HepG2 (cell line): ENCODE data around the gene BCO2. TPM values are rescaled to one million over a fixed set of nuclear protein-coding genes. Genes with fewer than 3 reads are reported as not detected.

ENCODE experiments used
- ATAC-seq: fragments of 200-7000 bp; cut with Tn5 transposase; 3 replicates; pipeline ENCODE4 v1.9.1; 2020; ENCODE audit warnings: mild to moderate bottlenecking, moderate library complexity
- BruUV-seq: library from RNA; stranded (reverse); fragments of 400-500 nt; replicated peaks from 2 replicates; lab custom pipeline; 2021; lab: Mats Ljungman, UMichigan
- CTCF ChIA-PET: fragments of 300-600 bp; formaldehyde crosslinking; extraction: SDS; loops from one replicate; lab custom pipeline; 2021; ENCODE audit warnings: low total read pairs, inconsistent platforms, low intra/inter-chr PET ratio; lab: Yijun Ruan, JAX
- POLR2A ChIA-PET: fragments of 350-600 bp; sonication (Branson Sonifier 250); formaldehyde crosslinking; loops from one replicate; lab custom pipeline; 2020; ENCODE audit warnings: antibody characterized with exemption, inconsistent platforms; lab: Yijun Ruan, JAX
- DNase-seq: peaks from one replicate; pipeline ENCODE4 v3.0.0-alpha.2; 2015; ENCODE audit warnings: low spot score
- FAIRE-seq: peaks from 3 replicates; lab custom pipeline; 2011; peaks lifted over from hg19 to GRCh38; lab: Jason Lieb, UNC
- H2AFZ ChIP-seq: one replicate; pipeline ENCODE4 v1.6.1; 2011; ENCODE audit warnings: low read length, inconsistent platforms
- H3K27ac ChIP-seq: fragments of 300-600 bp; 3 replicates; pipeline ENCODE4 v1.8.0; 2011; ENCODE audit warnings: mixed run types, mild to moderate bottlenecking, mixed read lengths, low read length, inconsistent platforms; ENCODE audit not compliant: insufficient read depth; ENCODE audit errors: extremely low read length
- H3K27me3 ChIP-seq, 2 experiments: fragments of 200-600 bp in 1 of 2; 2 replicates in 1 of 2; 3 replicates in 1 of 2; pipeline versions ENCODE4 v1.6.0 to v1.8.0; 2011; ENCODE audit warnings: low read length in 2 of 2, mild to moderate bottlenecking in 2 of 2, moderate library complexity in 2 of 2, inconsistent platforms in 1 of 2; ENCODE audit not compliant: insufficient read depth in 2 of 2, control insufficient read depth in 1 of 2
- H3K36me3 ChIP-seq, 2 experiments: fragments of 200-600 bp in 1 of 2; replicated peaks in 1 of 2; 2 replicates in 1 of 2; 3 replicates in 1 of 2; pipeline versions ENCODE4 v1.5.1 to v1.8.0; 2011; ENCODE audit warnings: low read length in 2 of 2, inconsistent platforms in 1 of 2; ENCODE audit not compliant: insufficient read depth in 2 of 2, control insufficient read depth in 1 of 2
- H3K4me1 ChIP-seq: 2 replicates; pipeline ENCODE4 v1.5.1; 2012; ENCODE audit warnings: low read length, inconsistent platforms; ENCODE audit not compliant: insufficient read depth
- H3K4me2 ChIP-seq: 2 replicates; pipeline ENCODE4 v1.6.0; 2011; ENCODE audit warnings: low read depth, low read length, inconsistent platforms
- H3K4me3 ChIP-seq, 3 experiments: fragments of 200-600 bp in 1 of 3; sonication (generic), shearing (Covaris generic) in 1 of 3; replicated peaks in 1 of 3; 2 replicates each; pipeline ENCODE4 v1.5.1; 2011 to 2016; ENCODE audit warnings: low read length in 3 of 3, inconsistent platforms in 2 of 3, low read depth in 2 of 3, mild to moderate bottlenecking in 2 of 3, control low read depth in 1 of 3, mixed read lengths in 1 of 3; ENCODE audit not compliant: insufficient read depth in 1 of 3
- H3K79me2 ChIP-seq: one replicate; pipeline ENCODE4 v1.6.1; 2011; ENCODE audit warnings: low read length, inconsistent platforms; ENCODE audit not compliant: insufficient read depth
- H3K9ac ChIP-seq: 2 replicates; pipeline ENCODE4 v1.6.0; 2011; ENCODE audit warnings: mild to moderate bottlenecking, low read depth, low read length, inconsistent platforms; ENCODE audit not compliant: insufficient read depth
- H3K9me3 ChIP-seq: 2 replicates; pipeline ENCODE4 v1.5.1; 2012; ENCODE audit warnings: mild to moderate bottlenecking, low read length
- H4K20me1 ChIP-seq: 2 replicates; pipeline ENCODE4 v1.6.0; 2011; ENCODE audit warnings: inconsistent platforms, mild to moderate bottlenecking, low read length, moderate library complexity; ENCODE audit not compliant: insufficient read depth
- ARID5B ChIP-seq: IDR thresholded peaks from 2 replicates; pipeline ENCODE4 v1.4.0; 2020; ENCODE audit warnings: mild to moderate bottlenecking, missing genetic modification reagents
- ARNT2 ChIP-seq: sonication (generic); formaldehyde crosslinking; IDR thresholded peaks from 2 replicates; pipeline ENCODE4 v1.8.0; 2022; ENCODE audit warnings: mild to moderate bottlenecking, low read depth, missing genetic modification reagents, moderate library complexity
- E2F5 ChIP-seq: sonication (generic); formaldehyde crosslinking; conservative IDR thresholded peaks from 2 replicates; pipeline ENCODE4 v1.4.0; 2020; ENCODE audit warnings: missing genetic modification reagents
- IKZF1 ChIP-seq: fragments of 450-650 bp; IDR thresholded peaks from 2 replicates; pipeline ENCODE4 v1.7.1; 2016
- MIER2 ChIP-seq: IDR thresholded peaks from 2 replicates; pipeline ENCODE4 v1.6.1; 2016; ENCODE audit warnings: missing biosample characterization, missing genetic modification reagents
- MXD3 ChIP-seq: IDR thresholded peaks from 2 replicates; pipeline ENCODE4 v1.6.1; 2016; ENCODE audit warnings: mild to moderate bottlenecking, missing biosample characterization, missing genetic modification reagents
- NCOR1 ChIP-seq: fragments of 200-600 bp; sonication (generic); IDR thresholded peaks from 2 replicates; pipeline ENCODE4 v1.7.0; 2017; ENCODE audit warnings: antibody characterized with exemption, low read length, borderline replicate concordance
- NFATC3 ChIP-seq: sonication (generic); formaldehyde crosslinking; IDR thresholded peaks from 2 replicates; pipeline ENCODE4 v1.5.1; 2020; ENCODE audit warnings: mild to moderate bottlenecking, missing genetic modification reagents
- NFE2L1 ChIP-seq: sonication (generic); formaldehyde crosslinking; IDR thresholded peaks from 2 replicates; pipeline ENCODE4 v1.4.0; 2020; ENCODE audit warnings: missing genetic modification reagents, mild to moderate bottlenecking, borderline replicate concordance
- NR1H2 ChIP-seq: sonication (generic); formaldehyde crosslinking; IDR thresholded peaks from 2 replicates; pipeline ENCODE4 v1.8.1; 2022; ENCODE audit warnings: low read depth, missing genetic modification reagents, borderline replicate concordance
- NR2F2 ChIP-seq: IDR thresholded peaks from 2 replicates; pipeline ENCODE4 v1.6.1; 2012; ENCODE audit warnings: low read depth, inconsistent platforms, borderline replicate concordance
- PHF20 ChIP-seq: sonication (generic); formaldehyde crosslinking; IDR thresholded peaks from 2 replicates; pipeline ENCODE4 v1.5.0; 2020; ENCODE audit warnings: mild to moderate bottlenecking, missing genetic modification reagents
- RNF2 ChIP-seq: fragments of 450-650 bp; conservative IDR thresholded peaks from 2 replicates; pipeline ENCODE4 v1.6.1; 2016; ENCODE audit warnings: low read depth
- ZBTB26 ChIP-seq: IDR thresholded peaks from 2 replicates; pipeline ENCODE4 v1.6.1; 2016; ENCODE audit warnings: missing compliant biosample characterization, missing genetic modification reagents, borderline replicate concordance
- ZBTB42 ChIP-seq: sonication (generic); formaldehyde crosslinking; IDR thresholded peaks from 2 replicates; pipeline ENCODE4 v1.5.0; 2020; ENCODE audit warnings: mild to moderate bottlenecking, missing genetic modification reagents
- ZFP36 ChIP-seq: fragments of 150-350 bp; IDR thresholded peaks from 2 replicates; pipeline ENCODE4 v1.6.1; 2018; ENCODE audit warnings: borderline replicate concordance, low read length, low read depth; ENCODE audit not compliant: partially characterized antibody
- ZNF564 ChIP-seq: sonication (generic); formaldehyde crosslinking; IDR thresholded peaks from 2 replicates; pipeline ENCODE4 v1.8.1; 2023; ENCODE audit warnings: mild to moderate bottlenecking, missing genetic modification reagents
- ZNF619 ChIP-seq: sonication (generic); formaldehyde crosslinking; IDR thresholded peaks from 2 replicates; pipeline ENCODE4 v1.4.0; 2020; ENCODE audit warnings: mild to moderate bottlenecking, missing genetic modification reagents
- ZNF800 ChIP-seq: sonication (generic); formaldehyde crosslinking; IDR thresholded peaks from 2 replicates; pipeline ENCODE4 v1.4.0; 2020; ENCODE audit warnings: missing genetic modification reagents
- in situ Hi-C: cut with HindIII; loops from 2 replicates; pipeline ENCODE4 v1.10.0; 2017; ENCODE audit warnings: low pct_unique_long_range_greater_than_20kb; ENCODE audit not compliant: extremely low pct_ligation_motif_present
- intact Hi-C: fragments of 100-400 bp; cut with micrococcal nuclease; formaldehyde crosslinking; loops from one replicate; pipeline ENCODE4 v1.10.0; 2022; ENCODE audit not compliant: unreplicated experiment
- polyA plus RNA-seq, 8 experiments: library from polyadenylated mRNA; depleted of rRNA in 3 of 8; stranded (reverse) in 7 of 8; unstranded in 1 of 8; fragments of >200 nt; fragmentation: Illumina TruSeq in 4 of 8; extraction: Trizol in 4 of 8; gene quantifications; 2 replicates each; pipeline versions ENCODE4 v1.2.1 to v1.2.3, GENCODE V29; 2011 to 2016; ENCODE audit warnings: low read depth in 4 of 8, missing spikeins in 1 of 8, mixed read lengths in 1 of 8; ENCODE audit not compliant: insufficient read depth in 1 of 8
- total RNA-seq, 5 experiments: library from RNA; depleted of rRNA; stranded (reverse); fragments of >200 nt; fragmentation: Illumina TruSeq; extraction: Trizol; gene quantifications; 2 replicates each; pipeline ENCODE4 v1.2.3, GENCODE V29; 2016; ENCODE audit warnings: low read depth in 1 of 5

Gene BCO2
- total and polyA plus RNA-seq, 2 of the 13 experiments (the other 11 are each of a cell fraction or from before 2014, with no cell fraction given) = 0.38 to 0.58 TPM

- Histone ChIP-seq H3K4me1 (no peaks in the 10 kb centered on the region), H3K27ac (no peak overlapping the region), H3K9me3 (no peaks in the 10 kb centered on the region), H4K20me1 (no peaks in the 10 kb centered on the region), H3K4me2 (no peak overlapping the region), H3K4me3 (no peak overlapping the region), H3K79me2 (no peaks in the 10 kb centered on the region), H3K27me3 (no peaks in the 10 kb centered on the region), H2AFZ (no peak overlapping the region), H3K36me3 (no peaks in the 10 kb centered on the region), H3K9ac (no peak overlapping the region)
- no peak for ATAC-seq
- ChIA-PET POLR2A (no interaction called here), CTCF (no interaction called here)
- DNase-seq = no peak
- intact Hi-C loops = no loop called here
- in situ Hi-C loops = no loop called here
- no TSS peak for BruUV-seq
- FAIRE-seq = no peak
- TF ChIP-seq ZNF800 (CRISPR knock-in tag) (no peak), PHF20 (CRISPR knock-in tag) (no peak), E2F5 (CRISPR knock-in tag) (no peak), ZBTB42 (CRISPR knock-in tag) (no peak), NFATC3 (CRISPR knock-in tag) (no peak), RNF2 (no peak), ZBTB26 (CRISPR knock-in tag) (no peak), MXD3 (no peak), ARID5B (CRISPR knock-in tag) (no peak), ZNF564 (CRISPR knock-in tag) (no peak), IKZF1 (no peak), ARNT2 (CRISPR knock-in tag) (no peak), ZFP36 (no peak), NCOR1 (no peak), MIER2 (CRISPR knock-in tag) (no peak), NR2F2 (no peak), ZNF619 (CRISPR knock-in tag) (no peak), NFE2L1 (no peak), NR1H2 (CRISPR knock-in tag) (no peak)
Observed at GRCh38 chr11:112186304-112186703, 11.0 kb downstream of the BCO2 start.
